MM.1S (cell line): ENCODE measurements around the gene DEPDC7.

Source experiments
- DNase-seq: peaks from one replicate; pipeline ENCODE4 v3.0.0-alpha.2; 2015
- H2AFZ ChIP-seq: fragments of 300-600 bp; sonication (generic); 2 replicates; pipeline ENCODE4 v1.6.0; 2016; ENCODE audit warnings: antibody characterized with exemption, low read length
- H3F3A ChIP-seq: fragments of 300-600 bp; sonication (generic); 2 replicates; pipeline ENCODE4 v1.6.1; 2016; ENCODE audit warnings: mild to moderate bottlenecking, antibody characterized with exemption, low read length, moderate library complexity, mixed read lengths; ENCODE audit not compliant: insufficient read depth
- H3K27ac ChIP-seq: fragments of 300-600 bp; sonication (generic); 2 replicates; pipeline ENCODE4 v1.5.1; 2016; ENCODE audit warnings: mild to moderate bottlenecking, low read length
- H3K27me3 ChIP-seq: fragments of 300-600 bp; sonication (generic); replicated peaks from 2 replicates; pipeline ENCODE4 v1.6.0; 2016; ENCODE audit warnings: low read length; ENCODE audit not compliant: insufficient read depth
- H3K36me3 ChIP-seq: fragments of 300-600 bp; sonication (generic); replicated peaks from 2 replicates; pipeline ENCODE4 v1.6.1; 2016; ENCODE audit warnings: mild to moderate bottlenecking, low read length, mixed read lengths; ENCODE audit not compliant: insufficient read depth
- H3K4me1 ChIP-seq: fragments of 300-600 bp; sonication (generic); 2 replicates; pipeline ENCODE4 v1.6.1; 2016; ENCODE audit warnings: low read length, mixed read lengths
- H3K4me2 ChIP-seq: fragments of 300-600 bp; sonication (generic); 2 replicates; pipeline ENCODE4 v1.6.0; 2016; ENCODE audit warnings: low read depth, low read length
- H3K4me3 ChIP-seq: fragments of 300-600 bp; sonication (generic); 2 replicates; pipeline ENCODE4 v1.5.1; 2016; ENCODE audit warnings: low read length, mixed read lengths
- H3K79me2 ChIP-seq: fragments of 300-600 bp; sonication (generic); 2 replicates; pipeline ENCODE4 v1.6.1; 2016; ENCODE audit warnings: mixed run types, low read length, mixed read lengths
- H3K9ac ChIP-seq: fragments of 300-600 bp; sonication (generic); 2 replicates; pipeline ENCODE4 v1.6.1; 2016; ENCODE audit warnings: low read length, mixed read lengths
- H3K9me2 ChIP-seq: fragments of 300-600 bp; sonication (generic); replicated peaks from 2 replicates; pipeline ENCODE4 v1.6.1; 2016; ENCODE audit warnings: mild to moderate bottlenecking, low read length, mixed read lengths; ENCODE audit not compliant: insufficient read depth
- H3K9me3 ChIP-seq: fragments of 300-600 bp; sonication (generic); replicated peaks from 2 replicates; pipeline ENCODE4 v1.6.1; 2016; ENCODE audit warnings: mild to moderate bottlenecking, low read length, mixed read lengths; ENCODE audit not compliant: insufficient read depth
- H4K20me1 ChIP-seq: fragments of 300-600 bp; sonication (generic); 2 replicates; pipeline ENCODE4 v1.6.1; 2016; ENCODE audit warnings: mild to moderate bottlenecking, low read length, moderate library complexity, mixed read lengths; ENCODE audit not compliant: insufficient read depth
- EZH2 ChIP-seq: fragments of 300-600 bp; sonication (generic); optimal IDR thresholded peaks from 2 replicates; pipeline ENCODE3; 2017; ENCODE audit warnings: low read depth, mild to moderate bottlenecking, antibody characterized with exemption, low read length, mixed read lengths
- EZH2phosphoT487 ChIP-seq: fragments of 300-600 bp; sonication (generic); IDR thresholded peaks from 2 replicates; pipeline ENCODE4 v1.6.1; 2018; ENCODE audit warnings: antibody characterized with exemption, low read length
- TF ChIP-seq, protein P1 (sequence below): fragments of 300-600 bp; sonication (generic); IDR thresholded peaks from 2 replicates; pipeline ENCODE4 v1.5.1; 2016; ENCODE audit warnings: antibody characterized with exemption, low read length, mixed read lengths

The DEPDC7 gene

DNA sequence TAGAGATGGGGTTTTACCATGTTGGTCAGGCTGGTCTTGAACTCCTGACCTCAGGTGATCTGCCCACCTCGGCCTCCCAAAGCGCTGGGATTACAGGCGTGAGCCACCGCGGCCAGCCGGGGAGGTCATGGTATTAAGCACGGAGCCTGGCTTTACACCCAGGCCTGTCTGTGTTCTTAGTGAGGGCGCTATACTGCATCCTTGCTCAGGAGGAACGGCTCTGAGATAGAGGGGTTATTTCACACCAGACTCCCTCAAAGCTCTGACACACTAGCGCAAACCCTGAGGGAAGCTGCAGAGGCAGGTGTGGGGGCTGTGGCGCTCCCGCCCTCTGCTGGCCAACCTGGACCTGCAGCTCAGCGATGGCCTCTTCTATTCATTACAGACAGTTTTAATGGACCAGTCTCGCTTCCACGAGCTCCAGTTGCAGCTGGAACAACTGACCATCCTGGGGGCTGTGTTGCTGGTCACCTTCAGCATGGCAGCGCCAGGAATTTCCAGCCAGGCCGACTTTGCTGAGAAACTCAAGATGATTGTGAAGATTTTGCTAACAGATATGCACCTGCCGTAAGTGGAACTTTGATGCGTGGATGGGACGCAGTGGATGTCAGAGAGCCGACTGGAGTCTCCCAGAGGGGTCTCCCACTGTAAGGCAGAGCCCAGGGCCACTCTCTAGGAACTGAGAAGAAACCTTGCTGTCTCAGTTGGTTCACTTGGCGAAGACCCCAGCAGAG, 49.9 kb downstream of the DEPDC7 start:
- no peaks in the 10 kb centered on the region for H3K9me3 ChIP-seq
- no peak overlapping the region for H3K4me2 ChIP-seq
- TF ChIP-seq, protein P1, sequence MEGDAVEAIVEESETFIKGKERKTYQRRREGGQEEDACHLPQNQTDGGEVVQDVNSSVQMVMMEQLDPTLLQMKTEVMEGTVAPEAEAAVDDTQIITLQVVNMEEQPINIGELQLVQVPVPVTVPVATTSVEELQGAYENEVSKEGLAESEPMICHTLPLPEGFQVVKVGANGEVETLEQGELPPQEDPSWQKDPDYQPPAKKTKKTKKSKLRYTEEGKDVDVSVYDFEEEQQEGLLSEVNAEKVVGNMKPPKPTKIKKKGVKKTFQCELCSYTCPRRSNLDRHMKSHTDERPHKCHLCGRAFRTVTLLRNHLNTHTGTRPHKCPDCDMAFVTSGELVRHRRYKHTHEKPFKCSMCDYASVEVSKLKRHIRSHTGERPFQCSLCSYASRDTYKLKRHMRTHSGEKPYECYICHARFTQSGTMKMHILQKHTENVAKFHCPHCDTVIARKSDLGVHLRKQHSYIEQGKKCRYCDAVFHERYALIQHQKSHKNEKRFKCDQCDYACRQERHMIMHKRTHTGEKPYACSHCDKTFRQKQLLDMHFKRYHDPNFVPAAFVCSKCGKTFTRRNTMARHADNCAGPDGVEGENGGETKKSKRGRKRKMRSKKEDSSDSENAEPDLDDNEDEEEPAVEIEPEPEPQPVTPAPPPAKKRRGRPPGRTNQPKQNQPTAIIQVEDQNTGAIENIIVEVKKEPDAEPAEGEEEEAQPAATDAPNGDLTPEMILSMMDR, result peak; percentile 80
- no peak for TF ChIP-seq EZH2phosphoT487
- H3K27ac ChIP-seq, result no peak overlapping the region
- no peaks in the 10 kb centered on the region for H4K20me1 ChIP-seq
- H3K9ac ChIP-seq, result no peak overlapping the region
- no peak overlapping the region for H2AFZ ChIP-seq
- H3K79me2 ChIP-seq, result no peaks in the 10 kb centered on the region
- H3K9me2 ChIP-seq, result no peaks in the 10 kb centered on the region
- H3K4me3 ChIP-seq, result no peak overlapping the region
- no peaks in the 10 kb centered on the region for H3F3A ChIP-seq
- H3K27me3 ChIP-seq, result no peaks in the 10 kb centered on the region
- H3K36me3 ChIP-seq, result no peaks in the 10 kb centered on the region
- no peaks in the 10 kb centered on the region for H3K4me1 ChIP-seq
- peak; percentile 48 for DNase-seq

- no peak overlapping the region for H3K9ac ChIP-seq
- H3K4me1 ChIP-seq, result peaks cover 4% of the 10 kb centered on the region; the same call in 1 of the 2 replicates
- H3K9me2 ChIP-seq, result no peaks in the 10 kb centered on the region
- no peaks in the 10 kb centered on the region for H3K79me2 ChIP-seq
- no peaks in the 10 kb centered on the region for H4K20me1 ChIP-seq
- H3K36me3 ChIP-seq, result no peaks in the 10 kb centered on the region
- no peak overlapping the region for H3K27ac ChIP-seq
- H3K27me3 ChIP-seq, result no peaks in the 10 kb centered on the region
- H3F3A ChIP-seq, result no peaks in the 10 kb centered on the region
- H2AFZ ChIP-seq, result no peak overlapping the region
- H3K9me3 ChIP-seq, result no peaks in the 10 kb centered on the region
- TF ChIP-seq, protein P1, result no peak
- no peak for TF ChIP-seq EZH2phosphoT487
- no peak for TF ChIP-seq EZH2
- H3K4me3 ChIP-seq, result no peak overlapping the region
- DNase-seq, result no peak
- H3K4me2 ChIP-seq, result no peak overlapping the region
These were observed 51.6 kb downstream of the DEPDC7 start for GRCh38 chr11:33067294-33067693.

GRCh38 chr11:33068611-33069340, 53.1 kb downstream of the DEPDC7 start:
- Histone ChIP-seq H3K4me2 (no peak overlapping the region), H2AFZ (no peak overlapping the region), H3K9me3 (no peaks in the 10 kb centered on the region), H3K4me3 (no peak overlapping the region), H3K27me3 (no peaks in the 10 kb centered on the region), H3K4me1 (peaks cover 4% of the 10 kb centered on the region; the same call in 1 of the 2 replicates), H3K9me2 (no peaks in the 10 kb centered on the region), H3K27ac (no peak overlapping the region), H3K36me3 (no peaks in the 10 kb centered on the region), H3F3A (no peaks in the 10 kb centered on the region), H3K9ac (no peak overlapping the region), H4K20me1 (no peaks in the 10 kb centered on the region), H3K79me2 (no peaks in the 10 kb centered on the region)
- TF ChIP-seq EZH2phosphoT487 (no peak), EZH2 (no peak)
- TF ChIP-seq, protein P1, result no peak
- DNase-seq, result no peak
